Mesendoderm (in vitro differentiated cells): Measurements from ENCODE around the gene ZNF878.
"Not testable (repeated sequence)": the region's sequence is repeated elsewhere in the genome, so short reads cannot be mapped to it uniquely, and the experiment has no call there.

Experiments used
- DNase-seq: peaks from one replicate; pipeline ENCODE4 v3.0.0; 2013
- H2AK5ac ChIP-seq: 2 replicates; pipeline ENCODE4 v1.6.1; 2013; ENCODE audit warnings: low read length, inconsistent platforms
- H2BK120ac ChIP-seq: 2 replicates; pipeline ENCODE4 v1.6.1; 2013; ENCODE audit warnings: low read depth, mild to moderate bottlenecking, low read length, moderate library complexity, mixed read lengths
- H2BK15ac ChIP-seq: replicated peaks from 2 replicates; pipeline ENCODE4 v1.6.1; 2013; ENCODE audit warnings: low read depth, mild to moderate bottlenecking, moderate library complexity
- H2BK5ac ChIP-seq: 2 replicates; pipeline ENCODE4 v1.6.1; 2013; ENCODE audit warnings: low read length, inconsistent platforms
- H3K18ac ChIP-seq: 2 replicates; pipeline ENCODE4 v1.6.1; 2013; ENCODE audit warnings: mild to moderate bottlenecking, low read length, mixed read lengths
- H3K23ac ChIP-seq: one replicate; pipeline ENCODE4 v1.6.1; 2013; ENCODE audit warnings: low read length
- H3K27ac ChIP-seq: 2 replicates; pipeline ENCODE4 v1.5.1; 2013; ENCODE audit warnings: low read depth, mild to moderate bottlenecking, inconsistent platforms, low read length, moderate library complexity
- H3K27me3 ChIP-seq: 2 replicates; pipeline ENCODE4 v1.6.1; 2013; ENCODE audit warnings: low read length, control low read depth, mild to moderate bottlenecking, inconsistent platforms; ENCODE audit not compliant: insufficient read depth, poor library complexity
- H3K36me3 ChIP-seq: 2 replicates; pipeline ENCODE4 v1.6.1; 2013; ENCODE audit warnings: low read length, inconsistent platforms; ENCODE audit not compliant: control insufficient read depth, insufficient read depth
- H3K4ac ChIP-seq: one replicate; pipeline ENCODE4 v1.6.1; 2013; ENCODE audit warnings: low read depth, mild to moderate bottlenecking, low read length, moderate library complexity
- H3K4me1 ChIP-seq: 2 replicates; pipeline ENCODE4 v1.6.1; 2013; ENCODE audit warnings: low read depth, low read length, inconsistent platforms; ENCODE audit not compliant: control insufficient read depth
- H3K4me2 ChIP-seq: 2 replicates; pipeline ENCODE4 v1.6.1; 2013; ENCODE audit warnings: low read length
- H3K4me3 ChIP-seq: 2 replicates; pipeline ENCODE4 v1.5.1; 2013; ENCODE audit warnings: mild to moderate bottlenecking, low read length
- H3K56ac ChIP-seq: one replicate; pipeline ENCODE4 v1.6.1; 2013; ENCODE audit warnings: low read length
- H3K79me1 ChIP-seq: 2 replicates; pipeline ENCODE4 v1.6.1; 2013; ENCODE audit warnings: low read length, inconsistent platforms
- H3K79me2 ChIP-seq: 2 replicates; pipeline ENCODE4 v1.6.1; 2013; ENCODE audit warnings: mild to moderate bottlenecking, low read length; ENCODE audit not compliant: control insufficient read depth, insufficient read depth
- H3K9ac ChIP-seq: 2 replicates; pipeline ENCODE4 v1.6.1; 2013; ENCODE audit warnings: low read length, inconsistent platforms
- H4K5ac ChIP-seq: one replicate; pipeline ENCODE4 v1.6.1; 2013; ENCODE audit warnings: low read length
- H4K8ac ChIP-seq: one replicate; pipeline ENCODE4 v1.6.1; 2013; ENCODE audit warnings: low read depth, mild to moderate bottlenecking, control low read depth, low read length, moderate library complexity
- WGBS: extraction: QIAGEN DNeasy Blood & Tissue Kit; methylation state at CpG from one replicate; pipeline ENCODE4 v1.1.7; 2013; ENCODE audit warnings: low lambda C conversion rate, missing lambda C conversion rate; ENCODE audit not compliant: insufficient coverage; ENCODE audit errors: extremely low coverage; 5-methylcytosine and 5-hydroxymethylcytosine counted together

The ZNF878 gene

GRCh38 chr19:12092065-12092867, 39.5 kb upstream of the ZNF878 start:
- Histone ChIP-seq H3K4ac (no peak overlapping the region), H3K79me1 (peaks cover 6% of the 10 kb centered on the region), H3K4me1 (no peaks in the 10 kb centered on the region), H3K9ac (peak overlapping the region; percentile 81), H3K23ac (no peak overlapping the region), H2BK120ac (no peak overlapping the region), H3K18ac (peak overlapping the region; percentile 75), H2BK5ac (no peak overlapping the region), H3K27me3 (no peaks in the 10 kb centered on the region), H3K4me2 (peak overlapping the region; percentile 28), H2AK5ac (no peak overlapping the region), H3K27ac (peak overlapping the region; percentile 71), H2BK15ac (no peak overlapping the region), H3K56ac (peak overlapping the region; percentile 87), H4K8ac (no peak overlapping the region), H4K5ac (no peak overlapping the region), H3K36me3 (peaks cover 2% of the 10 kb centered on the region), H3K79me2 (peaks cover 12% of the 10 kb centered on the region), H3K4me3 (peak overlapping the region; percentile 71)
- DNase-seq, result peak; percentile 97
- no CpG with 5 or more reads among the region's 53 CpGs for WGBS

- H2BK15ac ChIP-seq, result no peak overlapping the region
- no peak overlapping the region for H3K56ac ChIP-seq
- no peak overlapping the region for H3K4me3 ChIP-seq
- no peak overlapping the region for H2BK5ac ChIP-seq
- H3K4me2 ChIP-seq, result no peak overlapping the region
- peak; percentile 66 for DNase-seq
- no CpG with 5 or more reads among the region's 5 CpGs for WGBS
- H4K5ac ChIP-seq, result no peak overlapping the region
- H2BK120ac ChIP-seq, result no peak overlapping the region
- H4K8ac ChIP-seq, result no peak overlapping the region
- no peaks in the 10 kb centered on the region for H3K27me3 ChIP-seq
- peaks cover 2% of the 10 kb centered on the region for H3K36me3 ChIP-seq
- H3K9ac ChIP-seq, result no peak overlapping the region
- H3K23ac ChIP-seq, result no peak overlapping the region
- H2AK5ac ChIP-seq, result no peak overlapping the region
- no peak overlapping the region for H3K27ac ChIP-seq
- peaks cover 11% of the 10 kb centered on the region for H3K79me2 ChIP-seq
- peaks cover 5% of the 10 kb centered on the region for H3K79me1 ChIP-seq
- H3K4ac ChIP-seq, result no peak overlapping the region
- H3K4me1 ChIP-seq, result no peaks in the 10 kb centered on the region
- no peak overlapping the region for H3K18ac ChIP-seq
Observed at GRCh38 chr19:12090807-12091206, 38.0 kb upstream of the ZNF878 start.

- no peaks in the 10 kb centered on the region for H3K4me1 ChIP-seq
- no peak overlapping the region for H4K5ac ChIP-seq
- H2BK5ac ChIP-seq, result no peak overlapping the region
- no peak for DNase-seq
- no peak overlapping the region for H4K8ac ChIP-seq
- no peak overlapping the region for H3K9ac ChIP-seq
- no peak overlapping the region for H2BK120ac ChIP-seq
- no peak overlapping the region for H3K27ac ChIP-seq
- H3K36me3 ChIP-seq, result no peaks in the 10 kb centered on the region
- no peak overlapping the region for H2AK5ac ChIP-seq
- no peaks in the 10 kb centered on the region for H3K79me1 ChIP-seq
- no peak overlapping the region for H3K18ac ChIP-seq
- no peaks in the 10 kb centered on the region for H3K27me3 ChIP-seq
- H2BK15ac ChIP-seq, result no peak overlapping the region
- H3K4me2 ChIP-seq, result no peak overlapping the region
- no peak overlapping the region for H3K56ac ChIP-seq
- no CpG with 5 or more reads among the region's 5 CpGs for WGBS
- no peak overlapping the region for H3K4me3 ChIP-seq
- no peak overlapping the region for H3K23ac ChIP-seq
- H3K79me2 ChIP-seq, result no peaks in the 10 kb centered on the region
- H3K4ac ChIP-seq, result no peak overlapping the region
Observed at GRCh38 chr19:12085074-12085818, 32.5 kb upstream of the ZNF878 start.

DNA sequence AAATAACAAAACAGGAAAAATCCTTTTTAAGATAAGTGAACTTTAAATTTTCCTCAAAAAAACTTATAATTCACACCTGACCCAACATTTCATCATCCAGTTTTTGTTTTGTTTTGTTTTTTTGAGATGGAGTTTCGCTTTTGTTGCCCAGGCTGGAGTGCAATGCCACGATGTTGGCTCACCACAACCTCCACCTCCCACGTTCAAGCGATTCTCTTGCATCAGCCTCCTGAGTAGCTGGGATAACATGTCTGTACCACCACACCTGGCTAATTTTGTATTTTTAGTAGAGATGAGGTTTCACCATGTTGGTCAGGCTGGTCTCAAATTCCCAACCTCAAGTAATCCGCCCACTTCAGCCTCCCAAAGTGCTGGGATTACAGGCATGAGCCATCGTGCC, 30.6 kb upstream of the ZNF878 start:
- not testable (repeated sequence) for H2BK5ac ChIP-seq, H3K23ac ChIP-seq, H3K4me1 ChIP-seq, H3K4me3 ChIP-seq, H2BK15ac ChIP-seq, H3K27ac ChIP-seq, H3K4ac ChIP-seq, H3K56ac ChIP-seq, H3K27me3 ChIP-seq, H4K5ac ChIP-seq, H4K8ac ChIP-seq, H3K79me2 ChIP-seq, H2AK5ac ChIP-seq, H3K18ac ChIP-seq, H3K36me3 ChIP-seq, H3K4me2 ChIP-seq, DNase-seq, H2BK120ac ChIP-seq, H3K79me1 ChIP-seq, H3K9ac ChIP-seq
- no CpG with 5 or more reads among the region's 6 CpGs for WGBS

DNA sequence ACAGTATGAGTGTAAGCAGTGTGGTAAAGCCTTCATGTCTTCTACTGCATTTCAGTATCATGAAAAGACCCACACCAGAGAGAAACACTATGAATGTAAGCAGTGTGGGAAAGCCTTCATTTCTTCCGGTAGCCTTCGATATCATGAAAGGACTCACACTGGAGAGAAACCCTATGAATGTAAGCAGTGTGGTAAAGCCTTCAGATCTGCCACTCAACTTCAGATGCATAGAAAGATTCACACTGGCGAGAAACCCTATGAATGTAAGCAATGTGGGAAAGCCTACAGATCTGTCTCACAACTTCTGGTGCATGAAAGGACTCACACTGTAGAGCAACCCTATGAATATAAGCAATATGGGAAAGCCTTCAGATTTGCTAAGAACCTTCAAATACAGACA, 24.6 kb upstream of the ZNF878 start:
- no peak overlapping the region for H3K9ac ChIP-seq
- no peaks in the 10 kb centered on the region for H3K79me2 ChIP-seq
- H2AK5ac ChIP-seq, result no peak overlapping the region
- no peak overlapping the region for H3K56ac ChIP-seq
- H2BK120ac ChIP-seq, result no peak overlapping the region
- H4K8ac ChIP-seq, result no peak overlapping the region
- H3K36me3 ChIP-seq, result peaks cover 15% of the 10 kb centered on the region
- H2BK5ac ChIP-seq, result no peak overlapping the region
- H3K27me3 ChIP-seq, result no peaks in the 10 kb centered on the region
- no peak overlapping the region for H2BK15ac ChIP-seq
- no peak overlapping the region for H3K18ac ChIP-seq
- H3K23ac ChIP-seq, result no peak overlapping the region
- H3K79me1 ChIP-seq, result no peaks in the 10 kb centered on the region
- H3K27ac ChIP-seq, result no peak overlapping the region
- no peak overlapping the region for H3K4ac ChIP-seq
- WGBS, result no CpG with 5 or more reads among the region's 3 CpGs
- no peak overlapping the region for H3K4me2 ChIP-seq
- DNase-seq, result no peak
- no peaks in the 10 kb centered on the region for H3K4me1 ChIP-seq
- H4K5ac ChIP-seq, result no peak overlapping the region
- peak overlapping the region; percentile 5 for H3K4me3 ChIP-seq
